Tibial nerve (tissue), 4 donors: ENCODE results near the gene CXorf65.

ENCODE experiments used
- EP300 ChIP-seq, 2 donors: sonication (generic); formaldehyde crosslinking; IDR thresholded peaks; one replicate each; pipeline ENCODE4 v1.6.1; 2017; ENCODE audit warnings: antibody characterized with exemption in 2 of 2, mild to moderate bottlenecking in 1 of 2
- POLR2A ChIP-seq, 2 donors: fragments of 450-650 bp; IDR thresholded peaks; one replicate each; pipeline ENCODE4 v1.6.1; 2017; ENCODE audit warnings: antibody characterized with exemption in 2 of 2, mild to moderate bottlenecking in 2 of 2, moderate library complexity in 2 of 2
- TF ChIP-seq, protein P1 (sequence below), 5 experiments: fragments of 200-600 bp in 3 of 5; fragments of 450-650 bp in 2 of 5; sonication (generic) in 3 of 5; IDR thresholded peaks; one replicate each; pipeline ENCODE4 v1.5.1; 2016 to 2019; ENCODE audit warnings: antibody characterized with exemption in 5 of 5, mild to moderate bottlenecking in 3 of 5, moderate library complexity in 2 of 5

DNA sequence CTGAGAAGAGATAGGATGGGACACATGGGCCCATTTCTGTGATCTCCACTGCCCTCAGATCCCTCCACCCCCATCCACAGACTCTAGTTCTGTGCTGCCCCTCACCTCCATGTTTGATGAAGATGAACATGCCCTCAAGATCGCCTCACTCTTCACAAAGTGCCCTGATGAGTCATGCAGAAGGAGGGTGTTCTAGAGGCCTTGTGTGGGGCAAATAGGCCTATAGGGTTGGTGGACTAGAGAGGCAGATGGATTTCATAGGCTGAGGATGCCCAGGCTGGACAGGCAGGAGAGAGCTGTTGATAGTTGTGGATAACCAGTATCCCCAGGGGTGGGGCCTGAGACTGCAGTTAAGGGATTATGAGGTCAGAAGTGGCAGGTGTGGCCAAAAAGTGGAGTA, at the start of gene CXorf65:
- TF ChIP-seq, protein P1, sequence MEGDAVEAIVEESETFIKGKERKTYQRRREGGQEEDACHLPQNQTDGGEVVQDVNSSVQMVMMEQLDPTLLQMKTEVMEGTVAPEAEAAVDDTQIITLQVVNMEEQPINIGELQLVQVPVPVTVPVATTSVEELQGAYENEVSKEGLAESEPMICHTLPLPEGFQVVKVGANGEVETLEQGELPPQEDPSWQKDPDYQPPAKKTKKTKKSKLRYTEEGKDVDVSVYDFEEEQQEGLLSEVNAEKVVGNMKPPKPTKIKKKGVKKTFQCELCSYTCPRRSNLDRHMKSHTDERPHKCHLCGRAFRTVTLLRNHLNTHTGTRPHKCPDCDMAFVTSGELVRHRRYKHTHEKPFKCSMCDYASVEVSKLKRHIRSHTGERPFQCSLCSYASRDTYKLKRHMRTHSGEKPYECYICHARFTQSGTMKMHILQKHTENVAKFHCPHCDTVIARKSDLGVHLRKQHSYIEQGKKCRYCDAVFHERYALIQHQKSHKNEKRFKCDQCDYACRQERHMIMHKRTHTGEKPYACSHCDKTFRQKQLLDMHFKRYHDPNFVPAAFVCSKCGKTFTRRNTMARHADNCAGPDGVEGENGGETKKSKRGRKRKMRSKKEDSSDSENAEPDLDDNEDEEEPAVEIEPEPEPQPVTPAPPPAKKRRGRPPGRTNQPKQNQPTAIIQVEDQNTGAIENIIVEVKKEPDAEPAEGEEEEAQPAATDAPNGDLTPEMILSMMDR (IDR thresholded peaks at IDR 0.05): no peak
- TF ChIP-seq POLR2A (IDR thresholded peaks at IDR 0.05) (no peak), EP300 (IDR thresholded peaks at IDR 0.05) (no peak)
